Naive thymus-derived CD8-positive, alpha-beta T cell (primary cell): ENCODE results near the gene MFN1. TPM values are rescaled to one million over a fixed set of nuclear protein-coding genes. Genes with fewer than 3 reads are reported as not detected.

ENCODE experiments used
- polyA plus RNA-seq, 3 donors: library from polyadenylated mRNA; unstranded; fragments of 300-500 nt; fragmentation: Illumina TruSeq; gene quantifications; one replicate each; pipeline ENCODE4 v1.2.3, GENCODE V29; 2021
- total RNA-seq, 8 experiments: library from RNA in 2 of 8; stranded (reverse) in 2 of 8; gene quantifications; one replicate each; pipeline ENCODE4 v1.2.3 and lab custom pipeline; 2021 to 2026

Gene MFN1
- total and polyA plus RNA-seq, 5 experiments from 2014 or later, result 4.9 to 57.3 (median 9.5) TPM

Other genes with a start within 250 kb of the MFN1 start
- gene PIK3CA, start 199.4 kb upstream of the MFN1 start, total RNA-seq, result 10 to 100 TPM; 44.6 to 50.7 TPM
- gene PIK3CA, start 199.4 kb upstream of the MFN1 start, polyA plus RNA-seq, result 10 to 100 TPM; 11.4 to 20.3 (median 13.1) TPM
- 1 to 10 TPM; 1.9 to 2.4 TPM for gene KCNMB3, start 96.6 kb upstream of the MFN1 start, total RNA-seq
- under 1 TPM; 0.19 to 0.55 (median 0.53) TPM for gene KCNMB3, start 96.6 kb upstream of the MFN1 start, polyA plus RNA-seq
- gene ZNF639, start 24.7 kb upstream of the MFN1 start, total RNA-seq, result 10 to 100 TPM; 64.7 to 65.2 TPM
- 10 to 100 TPM; 56.5 to 63.0 (median 60.1) TPM for gene ZNF639, start 24.7 kb upstream of the MFN1 start, polyA plus RNA-seq
- gene GNB4, start 103.8 kb downstream of the MFN1 start, total RNA-seq, result 1 to 10 TPM; 1.0 to 1.3 TPM
- gene GNB4, start 103.8 kb downstream of the MFN1 start, polyA plus RNA-seq, result under 1 TPM in 2 of 3 donors, not detected in 1; 0.05 to 0.27 TPM
- gene ACTL6A, start 215.2 kb downstream of the MFN1 start, total RNA-seq, result 10 to 100 TPM; 63.2 to 65.0 TPM
- 10 to 100 TPM; 38.0 to 57.3 (median 40.5) TPM for gene ACTL6A, start 215.2 kb downstream of the MFN1 start, polyA plus RNA-seq